Smooth muscle cell (in vitro differentiated cells): ENCODE results near the gene POMC. TPM values are rescaled to one million over a fixed set of nuclear protein-coding genes. Genes with fewer than 3 reads are reported as not detected.

Source experiments
- DNase-seq: peaks from one replicate; lab custom pipeline; 2025; ENCODE audit not compliant: unreplicated experiment; lab: John Stamatoyannopoulos, UW
- H2AFZ ChIP-seq: fragments of 200-600 bp; sonication (generic); 2 replicates; pipeline ENCODE4 v1.6.0; 2016; ENCODE audit warnings: antibody characterized with exemption, low read depth, mild to moderate bottlenecking
- H3F3A ChIP-seq: fragments of 200-600 bp; sonication (generic); 2 replicates; pipeline ENCODE4 v1.6.0; 2017; ENCODE audit warnings: antibody characterized with exemption, low read depth
- H3K27ac ChIP-seq: fragments of 200-600 bp; sonication (generic); 2 replicates; pipeline ENCODE4 v1.5.1; 2016; ENCODE audit warnings: low read depth, mild to moderate bottlenecking
- H3K27me3 ChIP-seq: fragments of 200-600 bp; sonication (generic); 2 replicates; pipeline ENCODE4 v1.6.1; 2016; ENCODE audit warnings: low read depth, mild to moderate bottlenecking
- H3K36me3 ChIP-seq: fragments of 200-600 bp; sonication (generic); 2 replicates; pipeline ENCODE4 v1.5.1; 2016; ENCODE audit warnings: low read depth
- H3K4me1 ChIP-seq: fragments of 200-600 bp; sonication (generic); 2 replicates; pipeline ENCODE4 v1.5.1; 2016; ENCODE audit warnings: low read depth
- H3K4me2 ChIP-seq: fragments of 200-600 bp; sonication (generic); 2 replicates; pipeline ENCODE4 v1.6.0; 2016; ENCODE audit warnings: mild to moderate bottlenecking
- H3K4me3 ChIP-seq: fragments of 200-600 bp; sonication (generic); 2 replicates; pipeline ENCODE4 v1.5.1; 2016; ENCODE audit warnings: mild to moderate bottlenecking
- H3K79me2 ChIP-seq: fragments of 200-600 bp; sonication (generic); 2 replicates; pipeline ENCODE4 v1.6.0; 2016; ENCODE audit warnings: low read depth, mild to moderate bottlenecking
- H3K9ac ChIP-seq: fragments of 200-600 bp; sonication (generic); 2 replicates; pipeline ENCODE4 v1.6.0; 2016; ENCODE audit warnings: low read depth
- H3K9me3 ChIP-seq: fragments of 200-600 bp; sonication (generic); replicated peaks from 2 replicates; pipeline ENCODE4 v1.5.1; 2016; ENCODE audit warnings: low read depth
- H4K20me1 ChIP-seq: fragments of 200-600 bp; sonication (generic); 2 replicates; pipeline ENCODE4 v1.6.0; 2016; ENCODE audit warnings: low read depth
- WGBS: methylation state at CpG from one replicate; pipeline ENCODE4 v1.1.7; 2016; ENCODE audit warnings: low lambda C conversion rate; 5-methylcytosine and 5-hydroxymethylcytosine counted together
- polyA plus RNA-seq: library from polyadenylated mRNA; unstranded; fragments of >200 nt; fragmentation: Nextera tagmentation; extraction: Ambion mirVana; gene quantifications from 2 replicates; pipeline ENCODE4 v1.2.1, GENCODE V29; 2016
- total RNA-seq: library from RNA; depleted of rRNA; stranded (reverse); fragments of >200 nt; gene quantifications from 2 replicates; pipeline ENCODE4 v1.2.3, GENCODE V29; 2014
- TF ChIP-seq, protein P1 (sequence below): fragments of 200-600 bp; sonication (generic); IDR thresholded peaks from 2 replicates; pipeline ENCODE4 v1.5.1; 2017; ENCODE audit warnings: borderline replicate concordance, mild to moderate bottlenecking, antibody characterized with exemption; ENCODE audit not compliant: insufficient read depth, poor library complexity, severe bottlenecking

POMC gene
- total and polyA plus RNA-seq, 2 experiments from 2014 or later: not detected

DNA sequence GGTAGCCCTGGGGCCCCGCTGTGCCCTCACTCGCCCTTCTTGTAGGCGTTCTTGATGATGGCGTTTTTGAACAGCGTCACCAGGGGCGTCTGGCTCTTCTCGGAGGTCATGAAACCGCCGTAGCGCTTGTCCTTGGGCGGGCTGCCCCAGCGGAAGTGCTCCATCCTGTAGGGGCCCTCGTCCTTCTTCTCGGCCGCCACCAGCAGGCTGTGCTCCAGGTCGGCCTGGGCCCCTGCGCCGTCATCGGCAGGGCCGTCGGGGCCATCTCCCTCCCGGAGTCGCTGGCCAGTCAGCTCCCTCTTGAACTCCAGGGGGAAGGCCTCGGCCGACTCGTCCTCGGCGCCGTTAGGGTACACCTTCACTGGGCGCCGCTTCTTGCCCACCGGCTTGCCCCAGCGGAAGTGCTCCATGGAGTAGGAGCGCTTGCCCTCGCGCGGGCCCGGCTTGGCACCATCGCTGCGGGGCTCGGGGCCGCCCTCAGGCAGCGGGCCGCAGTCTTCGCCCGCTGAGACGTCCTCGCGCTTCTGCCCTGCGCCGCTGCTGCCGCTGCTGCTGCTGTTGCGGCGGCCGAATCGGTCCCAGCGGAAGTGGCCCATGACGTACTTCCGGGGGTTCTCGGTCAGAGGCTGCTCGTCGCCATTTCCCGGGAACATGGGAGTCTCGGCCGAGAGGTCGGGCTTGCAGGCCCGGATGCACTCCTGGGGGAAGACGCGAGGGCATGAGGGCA is 7.2 kb downstream of the POMC start:
- WGBS: 92% methylated on average over 67 of the region's 69 CpGs

DNA sequence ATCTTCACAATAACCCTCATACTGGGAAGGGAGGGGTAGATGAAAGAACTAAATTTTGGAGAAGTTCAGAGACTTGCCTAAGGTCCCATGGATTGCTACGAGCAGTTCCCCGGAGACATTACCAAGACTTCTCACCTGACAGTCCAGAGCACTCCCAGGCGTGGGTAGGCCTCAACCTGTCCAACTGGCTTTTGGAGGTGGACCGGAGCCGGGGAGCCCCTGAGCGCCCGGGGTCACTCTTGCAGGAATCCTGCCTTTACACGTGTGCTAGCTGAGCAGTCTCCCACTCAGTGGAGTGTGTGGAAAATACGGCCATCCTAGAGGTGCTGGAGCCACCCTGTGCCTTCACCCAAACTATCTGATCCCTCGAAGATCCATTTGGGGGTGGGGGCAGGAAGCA is 8.0 kb downstream of the POMC start:
- no peak for DNase-seq
- no peak overlapping the region for H3K4me3 ChIP-seq
- no peaks in the 10 kb centered on the region for H4K20me1 ChIP-seq
- H3K4me1 ChIP-seq: no peaks in the 10 kb centered on the region
- no peak overlapping the region for H2AFZ ChIP-seq
- no peaks in the 10 kb centered on the region for H3K79me2 ChIP-seq
- no peaks in the 10 kb centered on the region for H3K9me3 ChIP-seq
- WGBS: 74% methylated on average over 10 of the region's 10 CpGs
- peaks cover 16% of the 10 kb centered on the region for H3K27me3 ChIP-seq
- TF ChIP-seq, protein P1, sequence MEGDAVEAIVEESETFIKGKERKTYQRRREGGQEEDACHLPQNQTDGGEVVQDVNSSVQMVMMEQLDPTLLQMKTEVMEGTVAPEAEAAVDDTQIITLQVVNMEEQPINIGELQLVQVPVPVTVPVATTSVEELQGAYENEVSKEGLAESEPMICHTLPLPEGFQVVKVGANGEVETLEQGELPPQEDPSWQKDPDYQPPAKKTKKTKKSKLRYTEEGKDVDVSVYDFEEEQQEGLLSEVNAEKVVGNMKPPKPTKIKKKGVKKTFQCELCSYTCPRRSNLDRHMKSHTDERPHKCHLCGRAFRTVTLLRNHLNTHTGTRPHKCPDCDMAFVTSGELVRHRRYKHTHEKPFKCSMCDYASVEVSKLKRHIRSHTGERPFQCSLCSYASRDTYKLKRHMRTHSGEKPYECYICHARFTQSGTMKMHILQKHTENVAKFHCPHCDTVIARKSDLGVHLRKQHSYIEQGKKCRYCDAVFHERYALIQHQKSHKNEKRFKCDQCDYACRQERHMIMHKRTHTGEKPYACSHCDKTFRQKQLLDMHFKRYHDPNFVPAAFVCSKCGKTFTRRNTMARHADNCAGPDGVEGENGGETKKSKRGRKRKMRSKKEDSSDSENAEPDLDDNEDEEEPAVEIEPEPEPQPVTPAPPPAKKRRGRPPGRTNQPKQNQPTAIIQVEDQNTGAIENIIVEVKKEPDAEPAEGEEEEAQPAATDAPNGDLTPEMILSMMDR: no peak
- H3K27ac ChIP-seq: peak overlapping the region; percentile 12
- no peaks in the 10 kb centered on the region for H3K36me3 ChIP-seq
- no peaks in the 10 kb centered on the region for H3F3A ChIP-seq
- H3K9ac ChIP-seq: no peak overlapping the region
- H3K4me2 ChIP-seq: peak overlapping the region; percentile 27

More for the DNA sequence above, 7.2 kb downstream of the POMC start:
- no peak overlapping the region for H2AFZ ChIP-seq
- no peak overlapping the region for H3K4me3 ChIP-seq
- no peaks in the 10 kb centered on the region for H3K79me2 ChIP-seq
- no peak for DNase-seq
- no peaks in the 10 kb centered on the region for H3K9me3 ChIP-seq
- H3F3A ChIP-seq: no peaks in the 10 kb centered on the region
- no peaks in the 10 kb centered on the region for H3K36me3 ChIP-seq
- TF ChIP-seq, protein P1: no peak
- H3K27me3 ChIP-seq: peaks cover 25% of the 10 kb centered on the region
- no peak overlapping the region for H3K27ac ChIP-seq
- H3K4me1 ChIP-seq: no peaks in the 10 kb centered on the region
- H3K9ac ChIP-seq: no peak overlapping the region
- H3K4me2 ChIP-seq: no peak overlapping the region
- H4K20me1 ChIP-seq: no peaks in the 10 kb centered on the region

DNA sequence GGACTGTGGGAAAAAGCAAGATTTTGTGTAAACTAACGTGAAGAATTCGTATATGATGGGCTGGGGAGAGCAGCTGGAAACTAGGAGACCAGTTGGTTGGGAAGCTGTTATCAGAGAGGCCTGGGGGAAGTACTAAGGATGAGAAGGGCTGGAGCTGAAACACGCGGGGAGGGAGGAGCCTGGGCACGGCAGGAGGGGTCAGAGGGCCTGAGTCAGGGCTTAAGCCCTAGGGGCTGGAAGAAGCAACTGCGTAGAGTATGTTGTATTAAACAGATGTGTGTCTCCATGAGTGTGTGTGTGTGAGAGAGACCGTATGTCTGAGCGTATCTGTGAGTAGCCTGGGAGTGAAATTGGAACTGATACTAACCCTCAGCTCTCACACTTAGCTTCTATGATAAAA is 8.4 kb downstream of the POMC start:
- H3K4me1 ChIP-seq: no peaks in the 10 kb centered on the region
- no peaks in the 10 kb centered on the region for H3K36me3 ChIP-seq
- no peak overlapping the region for H3K4me3 ChIP-seq
- H3K79me2 ChIP-seq: no peaks in the 10 kb centered on the region
- H3F3A ChIP-seq: no peaks in the 10 kb centered on the region
- no peak overlapping the region for H3K9ac ChIP-seq
- WGBS: 22% methylated on average over 8 of the region's 8 CpGs
- TF ChIP-seq, protein P1: no peak
- no peaks in the 10 kb centered on the region for H3K9me3 ChIP-seq
- peak overlapping the region; percentile 27 for H3K4me2 ChIP-seq
- H2AFZ ChIP-seq: no peak overlapping the region
- H3K27ac ChIP-seq: peak overlapping the region; percentile 12
- H3K27me3 ChIP-seq: peaks cover 12% of the 10 kb centered on the region
- peak; percentile 11 for DNase-seq
- no peaks in the 10 kb centered on the region for H4K20me1 ChIP-seq
